GM21367 (cell line): ENCODE measurements around the gene POMT1.

Experiments used
- ATAC-seq: cut with Tn5 transposase; IDR thresholded peaks from one replicate; pipeline ENCODE4 v1.9.1; 2021; ENCODE audit not compliant: unreplicated experiment

The POMT1 gene

DNA sequence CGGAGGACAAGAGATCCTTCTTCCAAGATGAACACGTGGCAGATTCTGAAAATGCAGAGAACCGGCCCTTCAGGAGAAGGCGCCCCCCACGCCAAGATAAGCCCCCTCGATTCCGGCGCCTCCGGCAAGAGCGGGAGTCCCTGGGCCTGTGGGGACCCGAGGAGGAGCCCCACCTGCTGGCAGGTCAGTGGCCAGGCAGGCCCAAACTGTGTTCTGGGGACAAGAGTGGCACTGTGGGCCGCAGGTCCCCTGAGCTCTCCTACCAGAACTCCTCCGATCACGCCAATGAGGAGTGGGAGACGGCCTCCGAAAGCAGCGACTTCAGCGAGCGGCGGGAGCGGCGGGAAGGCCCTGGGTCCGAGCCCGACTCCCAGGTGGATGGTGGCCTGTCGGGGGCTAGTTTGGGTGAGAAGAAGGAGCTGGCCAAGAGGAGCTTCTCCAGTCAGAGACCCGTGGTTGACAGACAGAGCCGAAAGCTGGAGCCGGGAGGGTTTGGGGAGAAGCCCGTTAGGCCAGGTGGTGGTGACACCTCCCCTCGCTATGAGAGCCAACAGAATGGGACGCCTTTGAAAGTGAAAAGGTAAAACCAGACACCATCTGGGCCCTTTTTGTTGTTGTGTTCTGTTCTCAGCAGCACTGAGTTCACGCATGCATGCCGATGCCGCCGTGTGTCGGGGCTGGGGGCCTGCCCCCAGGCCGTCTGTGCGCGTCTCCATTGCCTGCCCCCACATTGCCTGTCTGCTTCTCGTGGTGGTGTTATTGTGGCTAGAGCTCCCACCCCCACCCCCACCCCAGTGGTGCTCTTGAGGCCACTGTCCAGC, 26.6 kb upstream of the POMT1 start:
- no peak for ATAC-seq

DNA sequence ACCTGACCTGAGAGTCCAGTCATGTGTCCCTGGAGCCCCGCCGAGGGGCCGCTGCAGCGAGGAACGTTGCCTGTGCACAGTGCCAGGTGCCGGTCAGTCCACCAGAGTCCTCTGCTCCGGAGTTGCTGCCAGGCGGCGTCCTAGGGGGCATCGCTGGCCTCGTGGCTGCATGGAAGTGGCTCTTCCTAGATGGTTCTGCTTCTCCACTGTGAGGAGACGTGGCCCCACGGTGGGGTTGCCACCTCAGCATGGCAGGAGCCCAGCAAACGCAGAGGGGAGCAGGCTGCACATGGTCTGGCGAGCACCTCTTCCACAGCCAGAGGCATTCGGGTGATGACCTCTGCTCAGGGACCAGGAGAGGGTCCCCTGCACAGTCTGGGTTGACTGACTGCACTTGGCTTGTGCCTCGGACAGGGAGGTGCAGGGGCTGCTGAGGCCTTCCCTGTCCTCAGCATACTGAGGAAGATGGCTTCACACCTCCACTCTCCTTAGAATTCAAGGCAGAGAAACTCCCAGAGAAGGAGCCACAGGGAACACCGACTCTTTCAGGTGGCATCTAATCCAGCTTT, 25.9 kb upstream of the POMT1 start:
- no peak for ATAC-seq

DNA sequence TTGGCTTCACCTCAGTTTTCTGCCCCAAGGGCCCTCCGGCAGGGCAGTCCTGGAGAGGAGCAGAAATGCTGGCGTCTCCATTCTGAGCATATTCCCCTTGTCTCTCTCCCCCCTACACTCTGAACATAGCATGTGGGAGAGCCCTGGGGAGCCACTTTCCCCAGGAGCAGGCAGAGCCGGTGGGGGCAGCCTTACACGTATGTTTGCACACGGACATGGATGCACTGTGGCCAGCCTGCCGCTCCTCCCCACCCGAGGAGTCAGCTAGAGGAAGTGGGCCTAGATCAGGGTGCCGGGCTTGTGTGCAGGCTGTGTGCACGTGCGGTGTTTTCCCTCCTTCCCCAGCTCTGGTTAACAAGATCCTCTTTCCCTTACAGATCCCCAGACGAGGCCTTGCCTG, 25.4 kb upstream of the POMT1 start:
- ATAC-seq, result no peak

DNA sequence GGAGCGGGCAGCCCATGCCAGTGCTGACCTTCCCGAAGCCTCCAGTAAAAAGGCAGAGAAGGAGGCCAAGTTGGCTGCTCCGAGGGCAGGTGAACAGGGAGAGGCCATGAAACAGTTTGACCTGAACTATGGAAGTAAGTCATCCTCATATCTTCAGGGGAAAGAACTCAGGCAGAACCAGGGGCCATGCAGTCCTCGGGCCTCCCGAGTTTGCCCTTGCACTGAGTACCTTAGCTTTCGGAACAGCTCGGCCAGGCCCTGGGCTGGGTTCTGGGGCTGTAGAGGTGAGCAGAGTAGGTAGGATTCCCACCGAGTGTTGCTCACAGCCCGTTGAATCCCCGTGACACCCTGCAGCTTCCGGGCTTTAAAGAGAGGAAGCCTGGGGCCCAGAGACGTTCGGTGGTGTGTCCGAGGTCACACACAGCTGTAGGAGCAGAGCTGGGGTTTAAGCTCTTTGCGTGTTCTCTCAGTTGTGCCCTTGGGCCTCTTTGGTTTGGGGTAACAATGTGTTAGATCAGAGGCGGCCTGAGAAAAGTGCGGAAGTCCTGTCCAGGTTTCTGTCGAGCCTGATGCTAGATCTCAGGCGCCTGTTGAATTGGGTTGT, 24.8 kb upstream of the POMT1 start:
- ATAC-seq, result no peak

DNA sequence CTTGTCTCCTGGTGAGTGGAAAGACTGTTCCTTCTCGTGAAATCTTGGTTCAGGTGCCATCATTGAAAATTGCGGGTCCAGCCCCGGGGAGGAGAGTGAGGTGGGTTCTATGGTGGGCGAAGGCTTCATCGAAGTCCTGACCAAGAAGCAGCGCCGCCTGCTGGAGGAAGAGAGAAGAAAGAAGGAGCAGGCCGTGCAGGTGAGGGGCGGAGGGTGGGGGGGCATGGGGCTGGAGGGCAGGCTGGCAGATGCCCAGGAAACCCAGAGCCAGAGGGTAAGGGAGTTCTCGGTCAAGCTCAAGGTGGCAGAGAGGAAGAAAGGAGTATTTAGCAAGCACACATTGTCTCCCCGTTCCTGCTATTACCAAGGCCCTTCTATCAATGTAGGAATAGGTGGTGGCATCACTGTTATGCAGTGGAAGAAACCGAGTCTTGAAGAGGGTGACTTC, 24.3 kb upstream of the POMT1 start:
- no peak for ATAC-seq

DNA sequence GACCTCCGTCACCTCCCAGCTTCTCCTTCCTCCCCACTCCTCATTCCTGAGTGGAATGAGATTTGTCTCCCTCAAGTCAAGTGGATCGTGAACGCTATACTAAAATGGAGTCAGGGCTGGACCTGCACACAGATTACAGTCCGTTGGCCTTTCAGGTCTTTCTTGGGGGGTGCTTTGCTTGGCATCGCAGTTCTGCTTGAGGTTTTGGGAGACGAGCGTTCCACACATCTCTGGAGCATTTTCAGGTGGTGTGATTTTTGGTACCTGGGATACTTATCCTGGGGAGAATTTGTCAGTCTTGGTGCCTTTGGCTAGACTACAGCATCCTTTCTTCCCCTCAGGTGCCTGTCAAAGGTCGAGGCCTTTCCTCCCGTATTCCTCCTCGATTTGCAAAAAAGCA, 23.8 kb upstream of the POMT1 start:
- ATAC-seq, result no peak

DNA sequence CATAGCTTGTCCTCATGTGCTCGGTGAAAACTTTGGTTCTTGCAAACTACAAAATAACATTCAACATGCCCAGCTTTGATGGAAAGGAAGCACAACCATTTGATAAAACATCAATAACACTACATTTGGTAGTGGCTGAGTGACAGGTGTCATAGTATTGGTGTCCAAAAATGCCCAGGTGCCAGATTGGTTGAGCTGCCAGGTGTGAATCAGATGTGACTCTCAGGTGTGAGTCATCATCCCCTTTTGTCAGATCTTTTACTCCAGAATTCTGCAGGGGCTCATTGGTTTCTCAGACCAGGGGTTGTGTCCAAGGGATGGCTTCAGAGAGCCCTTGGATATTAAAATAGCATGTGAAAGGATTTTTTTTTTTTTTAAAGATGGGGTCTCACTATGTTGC, 22.5 kb upstream of the POMT1 start:
- no peak for ATAC-seq

DNA sequence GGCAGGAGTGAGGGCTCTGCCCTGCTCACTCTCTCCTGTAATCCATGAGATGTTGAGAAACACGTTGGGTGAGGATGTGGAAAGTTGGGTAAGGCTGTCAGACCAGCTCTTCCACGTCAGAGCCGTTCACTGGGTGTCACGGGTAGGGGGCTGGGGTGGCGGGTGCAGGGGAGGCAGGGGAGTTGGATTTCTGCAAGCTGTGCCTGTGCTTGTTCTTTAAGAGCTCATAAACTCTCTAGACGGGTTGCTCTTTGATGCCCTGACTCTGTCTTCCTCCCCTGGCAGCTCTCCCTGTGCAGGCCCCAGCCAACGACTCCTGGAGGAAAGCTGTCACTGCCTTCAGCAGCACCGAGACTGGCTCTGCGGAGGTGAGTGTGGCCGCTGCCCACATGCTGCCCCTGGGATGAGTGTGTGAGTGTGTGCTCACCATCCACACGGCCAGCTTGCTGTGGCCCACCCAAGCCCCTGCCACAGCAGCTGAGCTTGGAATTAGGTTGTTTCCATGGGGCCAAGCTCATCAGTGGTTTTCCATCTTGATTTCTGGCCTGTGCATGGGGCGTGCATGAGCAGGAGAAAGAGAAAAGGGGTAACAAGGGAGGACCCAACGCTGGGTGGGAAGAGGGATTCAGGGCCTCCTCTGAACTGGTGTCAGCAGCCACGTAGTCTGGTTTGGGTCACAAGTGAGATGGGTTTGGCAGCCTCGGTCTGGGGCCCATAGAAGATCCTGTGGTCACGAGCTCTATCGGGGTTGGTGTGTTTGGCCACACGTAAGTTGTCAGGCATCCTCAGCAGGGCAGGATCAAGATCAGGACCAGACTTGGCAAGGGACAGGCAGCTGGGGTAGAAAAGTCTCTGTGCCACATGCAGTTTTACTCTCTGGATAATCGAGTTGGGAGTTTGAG, 21.0 kb upstream of the POMT1 start:
- no peak for ATAC-seq

DNA sequence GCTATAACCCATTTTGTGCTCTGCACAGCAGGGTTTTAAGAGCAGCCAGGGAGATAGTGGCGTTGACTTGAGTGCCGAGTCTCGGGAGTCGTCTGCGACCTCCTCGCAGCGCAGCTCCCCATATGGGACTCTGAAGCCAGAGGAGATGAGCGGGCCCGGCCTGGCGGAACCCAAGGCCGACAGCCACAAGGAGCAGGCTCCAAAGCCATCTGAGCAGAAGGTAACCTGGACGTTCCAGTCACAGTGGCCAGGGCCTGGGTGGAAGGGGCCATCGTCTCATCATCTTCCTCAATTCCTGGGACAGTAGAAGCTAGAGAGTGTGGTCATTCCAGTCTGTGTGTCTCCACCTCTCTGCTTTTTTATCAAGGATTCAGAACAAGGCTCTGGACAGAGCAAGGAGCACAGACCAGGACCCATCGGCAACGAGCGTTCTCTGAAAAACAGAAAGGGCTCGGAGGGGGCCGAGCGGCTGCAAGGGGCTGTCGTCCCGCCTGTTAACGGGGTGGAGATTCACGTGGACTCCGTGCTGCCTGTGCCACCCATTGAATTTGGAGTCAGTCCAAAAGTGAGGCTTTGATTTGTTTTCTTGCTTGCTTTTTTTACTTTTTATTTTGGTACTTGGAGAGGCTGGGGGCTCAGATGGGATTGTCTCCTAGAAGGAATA, 20.2 kb upstream of the POMT1 start:
- no peak for ATAC-seq

DNA sequence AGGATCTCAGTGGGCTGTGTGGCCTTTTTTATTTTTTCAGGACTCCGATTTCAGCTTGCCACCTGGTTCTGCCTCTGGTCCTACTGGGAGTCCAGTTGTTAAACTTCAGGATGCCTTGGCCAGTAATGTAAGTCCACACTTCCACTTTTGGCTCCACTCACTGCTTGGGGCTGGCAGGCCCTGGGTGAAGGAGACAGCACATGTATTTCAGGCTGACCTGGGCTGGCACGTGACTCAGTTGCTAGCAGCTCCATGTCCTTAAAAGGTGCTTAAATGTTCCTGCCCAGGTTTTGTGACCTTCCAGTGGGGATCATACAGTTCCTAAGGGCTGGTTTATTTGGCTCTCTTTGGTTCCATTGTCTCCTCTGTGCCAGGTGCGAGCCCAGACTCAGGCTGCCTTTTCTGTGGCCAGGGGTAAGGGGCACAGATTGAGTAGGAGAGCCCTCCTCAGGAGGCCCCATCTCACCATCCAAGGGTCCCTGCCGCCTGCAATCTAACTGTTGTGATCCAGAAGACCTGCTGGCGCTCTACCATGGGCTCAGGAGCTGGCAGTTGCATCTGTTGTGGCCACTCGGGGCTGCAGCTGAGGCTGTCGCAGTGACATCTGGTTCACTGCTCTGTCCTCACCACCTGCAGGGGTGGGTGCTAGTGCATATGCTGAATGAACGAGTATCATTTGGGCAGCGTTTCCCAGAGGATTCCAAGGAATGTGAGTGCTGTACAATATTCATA, 19.2 kb upstream of the POMT1 start:
- no peak for ATAC-seq

DNA sequence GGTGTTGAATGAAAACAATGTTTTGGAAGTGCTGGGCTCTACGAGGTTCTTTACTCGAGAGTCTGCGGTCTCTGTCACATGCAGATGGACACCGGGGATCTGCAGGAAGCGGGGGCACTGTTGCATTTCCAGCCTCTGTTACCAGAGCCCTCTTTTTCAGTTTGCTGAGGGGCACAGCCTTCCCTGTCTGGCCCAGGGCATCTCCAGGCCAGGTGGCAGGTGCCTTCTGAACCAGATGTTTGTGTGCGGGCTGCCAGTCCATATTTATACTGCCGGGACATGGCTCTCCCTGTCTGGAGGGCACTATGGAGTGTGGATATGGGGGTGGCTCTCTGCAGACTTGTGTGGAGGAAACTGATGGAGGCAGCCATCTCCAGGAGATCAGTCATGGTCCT, 18.7 kb upstream of the POMT1 start:
- no peak for ATAC-seq

DNA sequence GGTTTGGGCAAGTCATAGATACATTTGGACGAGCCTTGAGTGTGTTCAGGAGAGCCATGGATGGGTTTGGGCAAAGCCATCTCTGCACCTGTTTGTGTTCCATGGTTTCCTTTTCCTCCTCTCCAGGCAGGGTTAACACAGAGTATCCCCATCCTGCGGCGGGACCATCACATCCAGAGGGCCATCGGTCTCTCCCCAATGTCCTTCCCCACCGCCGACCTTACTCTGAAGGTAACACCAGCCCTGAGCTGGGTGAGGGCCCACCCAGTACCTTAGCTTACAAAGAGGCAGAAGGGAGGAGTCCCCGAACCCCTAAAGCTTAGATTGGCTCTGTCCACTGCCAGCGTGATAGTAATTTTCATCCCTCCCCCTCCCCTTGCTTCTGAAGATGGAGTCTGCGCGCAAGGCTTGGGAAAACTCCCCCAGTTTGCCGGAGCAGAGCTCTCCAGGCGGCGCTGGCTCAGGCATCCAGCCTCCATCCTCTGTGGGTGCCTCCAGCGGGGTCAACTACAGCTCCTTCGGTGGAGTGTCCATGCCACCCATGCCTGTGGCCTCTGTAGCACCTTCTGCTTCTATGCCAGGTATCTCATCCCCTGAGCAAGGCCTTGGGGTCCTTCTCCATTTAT, 18.0 kb upstream of the POMT1 start:
- ATAC-seq, result no peak

DNA sequence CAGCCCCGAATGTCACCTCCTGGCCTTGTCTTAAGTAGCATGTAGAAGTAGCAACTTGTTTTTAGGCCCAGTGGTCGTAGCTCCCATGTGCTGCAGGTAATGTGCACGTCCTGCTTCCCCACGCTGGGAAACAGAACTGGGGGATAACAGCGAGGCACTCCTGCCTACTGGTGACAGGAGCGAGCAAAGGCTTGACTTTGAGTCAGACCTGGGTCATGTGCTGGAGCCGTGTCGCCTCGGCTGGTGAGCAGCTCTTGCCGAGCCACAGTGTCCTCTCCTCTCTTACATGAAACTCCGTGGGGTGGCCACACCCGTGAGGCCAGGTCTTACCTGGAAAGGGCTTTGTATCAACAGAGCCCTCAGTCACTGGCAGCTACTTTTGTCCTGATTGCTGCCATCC, 17.5 kb upstream of the POMT1 start:
- ATAC-seq, result no peak

DNA sequence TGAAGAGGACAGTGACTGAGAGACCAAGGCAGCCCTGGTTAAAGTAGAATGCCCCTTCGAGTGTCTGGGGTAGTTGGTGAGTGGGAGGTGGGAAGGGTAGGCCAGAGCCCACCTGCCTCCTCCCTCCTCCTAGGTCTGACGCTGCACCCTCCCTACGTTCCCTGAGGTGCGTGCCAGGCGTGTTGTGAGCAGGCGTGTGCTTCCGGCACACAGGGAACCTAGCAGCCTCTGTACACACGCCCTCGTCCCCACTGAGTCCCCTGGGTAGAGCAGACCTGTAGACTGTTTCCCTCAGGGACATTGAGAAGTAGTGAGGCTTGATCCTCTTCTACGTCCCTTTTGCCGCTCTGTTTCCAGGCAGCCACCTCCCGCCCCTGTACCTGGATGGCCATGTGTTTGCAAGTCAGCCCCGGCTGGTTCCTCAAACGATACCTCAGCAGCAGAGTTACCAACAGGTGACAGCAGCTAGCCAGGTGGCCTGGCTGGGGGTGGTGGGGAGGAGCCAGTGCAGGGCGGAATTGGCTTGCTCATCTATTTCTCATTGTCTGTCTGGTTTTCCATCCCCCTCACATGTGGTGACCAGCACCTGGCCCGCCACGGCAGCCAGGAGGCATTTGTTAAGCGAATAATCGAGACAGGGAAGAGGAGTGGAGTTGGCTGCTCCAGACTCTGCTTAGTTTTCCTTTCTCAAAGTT, 16.8 kb upstream of the POMT1 start:
- no peak for ATAC-seq

DNA sequence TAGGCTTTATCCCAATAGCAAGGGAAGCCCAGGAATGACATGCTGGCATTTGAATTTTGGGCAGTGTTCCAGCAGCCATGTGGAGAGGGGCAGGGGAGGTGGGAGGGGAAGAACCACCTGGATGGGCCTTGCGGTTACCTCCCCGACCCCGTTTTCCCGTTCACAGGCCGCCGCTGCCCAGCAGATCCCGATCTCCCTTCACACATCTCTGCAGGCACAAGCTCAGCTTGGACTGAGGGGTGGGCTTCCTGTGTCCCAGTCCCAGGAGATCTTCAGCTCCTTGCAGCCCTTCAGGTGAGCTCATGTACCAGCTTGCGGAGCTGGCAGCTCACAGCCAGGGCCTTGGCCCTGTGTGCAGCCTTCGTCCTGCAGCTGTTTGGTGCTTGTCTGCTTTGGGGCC, 15.7 kb upstream of the POMT1 start:
- ATAC-seq, result no peak

DNA sequence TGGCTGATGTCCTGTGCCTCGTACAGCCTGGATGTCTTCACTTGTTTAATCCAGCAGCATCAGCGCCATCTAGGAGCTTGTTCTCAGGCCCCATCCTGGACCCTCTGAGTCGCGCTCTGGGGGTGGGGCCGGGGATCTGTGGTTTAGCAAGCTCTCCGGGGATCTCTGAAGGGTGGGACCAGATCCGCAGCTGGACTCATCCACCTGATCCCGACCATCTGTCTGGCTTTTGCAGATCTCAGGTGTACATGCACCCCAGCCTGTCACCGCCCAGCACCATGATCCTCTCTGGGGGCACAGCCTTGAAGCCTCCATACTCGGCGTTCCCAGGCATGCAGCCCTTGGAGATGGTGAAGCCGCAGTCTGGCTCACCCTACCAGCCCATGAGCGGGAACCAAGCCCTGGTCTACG, 15.1 kb upstream of the POMT1 start:
- ATAC-seq, result no peak

DNA sequence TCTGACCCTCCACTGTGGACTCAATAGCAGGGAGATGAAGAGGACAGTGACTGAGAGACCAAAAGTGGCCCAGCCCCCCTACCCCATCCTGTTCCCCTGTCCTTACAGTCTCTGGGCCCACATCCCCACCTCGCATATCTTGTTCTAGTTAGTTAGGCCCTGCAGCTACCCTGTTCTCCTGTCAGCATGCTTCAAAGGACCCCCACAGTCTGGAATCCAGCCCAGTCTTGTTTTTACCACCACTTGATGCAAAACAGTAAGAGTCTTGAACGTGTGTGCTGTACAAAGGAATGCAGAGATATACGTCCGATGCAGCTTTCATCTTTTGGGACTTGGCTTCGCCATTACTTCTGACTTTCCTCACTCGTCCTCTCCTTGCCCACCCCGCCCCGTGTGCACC, 12.2 kb upstream of the POMT1 start:
- no peak for ATAC-seq

DNA sequence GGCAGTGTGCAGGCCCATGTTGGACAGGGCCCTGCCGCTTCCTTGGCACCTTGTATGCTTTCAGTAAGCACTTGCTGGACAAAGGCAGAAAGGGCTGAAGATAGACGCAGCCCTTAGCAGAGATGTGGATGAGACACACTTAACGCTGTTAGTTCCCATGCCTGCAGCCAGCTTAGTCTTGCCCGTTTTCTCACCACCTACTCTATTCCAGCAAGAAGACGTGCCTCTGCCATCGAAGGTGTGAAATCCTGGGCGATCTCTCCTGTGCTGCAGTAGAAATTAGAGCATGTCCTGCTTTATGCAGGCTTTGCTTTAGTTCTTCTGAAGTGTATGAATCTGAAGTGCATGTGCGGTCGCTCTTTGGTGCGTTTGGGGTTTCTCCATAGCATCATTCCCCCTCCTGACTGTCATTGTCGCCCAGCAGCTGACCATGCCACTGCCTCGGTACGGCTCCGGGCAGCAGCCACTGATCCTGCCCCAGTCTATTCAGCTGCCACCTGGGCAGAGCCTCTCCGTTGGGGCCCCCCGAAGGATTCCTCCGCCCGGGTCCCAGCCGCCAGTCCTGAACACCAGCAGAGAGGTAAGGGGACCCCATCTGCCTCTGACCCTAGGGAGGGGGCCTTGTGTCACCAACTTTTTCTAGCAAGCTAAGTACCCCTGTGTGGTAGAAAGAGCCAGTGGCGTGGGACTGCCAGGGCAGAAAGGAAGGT, 11.6 kb upstream of the POMT1 start:
- no peak for ATAC-seq

DNA sequence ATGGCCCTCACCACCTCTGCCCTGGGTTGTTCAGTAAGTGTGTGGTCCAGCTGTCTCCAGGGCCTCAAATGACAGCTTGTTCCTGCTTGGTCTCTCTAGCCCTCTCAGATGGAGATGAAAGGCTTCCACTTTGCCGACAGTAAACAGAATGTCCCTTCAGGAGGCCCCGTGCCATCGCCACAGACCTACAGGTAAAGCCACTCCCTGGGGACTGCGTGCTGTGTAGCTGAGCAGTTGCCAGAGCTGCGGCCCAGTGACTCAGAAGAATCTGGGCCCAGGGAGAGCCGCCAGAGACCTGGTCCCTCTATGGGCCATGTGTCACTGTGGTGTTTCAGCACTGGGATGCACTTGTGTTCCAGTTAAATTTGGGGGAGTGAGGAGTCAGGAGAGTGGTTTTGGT, 10.6 kb upstream of the POMT1 start:
- ATAC-seq, result no peak
